Measurements from ENCODE around the gene KLHDC2.
"Not testable (repeated sequence)": the region's sequence is repeated elsewhere in the genome, so short reads cannot be mapped to it uniquely, and the experiment has no call there.

Gene KLHDC2

DNA sequence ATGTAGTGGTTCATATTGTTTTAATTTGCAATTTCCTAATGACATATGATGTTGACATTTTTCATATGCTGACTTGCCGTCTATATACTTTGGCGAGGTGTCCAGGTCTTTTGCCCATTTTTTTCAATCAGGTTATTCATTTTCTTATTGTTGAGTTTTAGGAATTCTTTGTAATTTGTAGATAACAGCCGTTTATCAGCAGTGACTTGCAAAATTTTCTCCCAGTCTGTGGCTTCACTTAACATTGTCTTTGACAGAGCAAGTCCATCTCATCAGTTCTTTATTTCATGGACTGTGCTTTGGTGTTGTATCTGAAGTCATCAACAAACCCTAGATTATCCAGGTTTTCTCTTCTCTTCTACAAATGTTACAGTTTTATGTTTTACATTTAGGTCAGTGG, 12.6 kb upstream of the KLHDC2 start:
- Histone ChIP-seq H3K9me3 (ENCODE audit: control insufficient read depth, low read length) (no peaks in the 10 kb centered on the region), H3K4me1 (ENCODE audit: control insufficient read depth, insufficient read depth, low read length) (no peaks in the 10 kb centered on the region), H3K27ac (ENCODE audit: insufficient read depth, low read depth, low read length, poor library complexity, severe bottlenecking) (no peak overlapping the region), H3K36me3 (ENCODE audit: control insufficient read depth, insufficient read depth, low read length) (no peaks in the 10 kb centered on the region), H3K27me3 (ENCODE audit: control insufficient read depth, insufficient read depth, low read length, poor library complexity, severe bottlenecking) (no peaks in the 10 kb centered on the region), H3K4me3 (ENCODE audit: insufficient read depth, low read depth, low read length) (no peak overlapping the region)
- WGBS, 2 experiments: 100% methylated on average over 3 of the region's 3 CpGs

- H3K36me3 ChIP-seq (ENCODE audit: control insufficient read depth, insufficient read depth, low read length): no peaks in the 10 kb centered on the region
- no peak overlapping the region for H3K27ac ChIP-seq (ENCODE audit: insufficient read depth, low read depth, low read length, poor library complexity, severe bottlenecking)
- H3K4me1 ChIP-seq (ENCODE audit: control insufficient read depth, insufficient read depth, low read length): peaks cover 3% of the 10 kb centered on the region
- 78 to 88% methylated on average over 6 of the region's 6 CpGs for WGBS, 2 experiments
- no peaks in the 10 kb centered on the region for H3K9me3 ChIP-seq (ENCODE audit: control insufficient read depth, low read length)
- H3K27me3 ChIP-seq (ENCODE audit: control insufficient read depth, insufficient read depth, low read length, poor library complexity, severe bottlenecking): no peaks in the 10 kb centered on the region
- H3K4me3 ChIP-seq (ENCODE audit: insufficient read depth, low read depth, low read length): no peak overlapping the region
Measured at GRCh38 chr14:49761839-49762551, 6.0 kb upstream of the KLHDC2 start.

GRCh38 chr14:49766839-49767238, 1.1 kb upstream of the KLHDC2 start:
- Histone ChIP-seq H3K27me3 (ENCODE audit: control insufficient read depth, insufficient read depth, low read length, poor library complexity, severe bottlenecking) (no peaks in the 10 kb centered on the region), H3K4me3 (ENCODE audit: insufficient read depth, low read depth, low read length) (peak overlapping the region; percentile 97), H3K36me3 (ENCODE audit: control insufficient read depth, insufficient read depth, low read length) (no peaks in the 10 kb centered on the region), H3K4me1 (ENCODE audit: control insufficient read depth, insufficient read depth, low read length) (peaks cover 4% of the 10 kb centered on the region), H3K9me3 (ENCODE audit: control insufficient read depth, low read length) (no peaks in the 10 kb centered on the region), H3K27ac (ENCODE audit: insufficient read depth, low read depth, low read length, poor library complexity, severe bottlenecking) (peak overlapping the region; percentile 83)
- 92 to 93% methylated on average over 10 of the region's 10 CpGs for WGBS, 2 experiments

DNA sequence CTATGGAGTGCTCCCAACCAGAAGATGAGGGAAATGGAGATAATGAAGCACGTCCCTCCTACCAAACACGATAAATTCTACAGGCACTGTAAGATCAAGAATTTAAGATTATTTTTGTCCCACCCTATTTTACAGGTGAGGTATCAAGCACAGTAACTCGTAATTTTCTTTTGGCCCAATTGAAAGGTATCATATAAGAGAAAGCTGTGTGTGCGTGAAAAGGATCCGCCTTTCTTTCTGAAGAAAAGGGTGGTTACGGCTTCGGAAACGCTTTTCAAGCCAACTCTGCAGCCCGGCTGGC, 733 bp upstream of the KLHDC2 start:
- Histone ChIP-seq H3K4me3 (ENCODE audit: insufficient read depth, low read depth, low read length) (peak overlapping the region; percentile 97), H3K36me3 (ENCODE audit: control insufficient read depth, insufficient read depth, low read length) (no peaks in the 10 kb centered on the region)

GRCh38 chr14:49768301-49769121, 558 bp downstream of the KLHDC2 start:
- peak overlapping the region; percentile 90 for H3K27ac ChIP-seq (ENCODE audit: insufficient read depth, low read depth, low read length, poor library complexity, severe bottlenecking)
- no peaks in the 10 kb centered on the region for H3K9me3 ChIP-seq (ENCODE audit: control insufficient read depth, low read length)
- H3K4me3 ChIP-seq (ENCODE audit: insufficient read depth, low read depth, low read length): peak overlapping the region; percentile 97
- H3K4me1 ChIP-seq (ENCODE audit: control insufficient read depth, insufficient read depth, low read length): peaks cover 4% of the 10 kb centered on the region
- no peaks in the 10 kb centered on the region for H3K36me3 ChIP-seq (ENCODE audit: control insufficient read depth, insufficient read depth, low read length)
- WGBS, 2 experiments: 0 to 1% methylated on average over 67 of the region's 67 CpGs
- H3K27me3 ChIP-seq (ENCODE audit: control insufficient read depth, insufficient read depth, low read length, poor library complexity, severe bottlenecking): no peaks in the 10 kb centered on the region

More for the DNA sequence above, 733 bp upstream of the KLHDC2 start:
- WGBS, 2 experiments: 3 to 5% methylated on average over 9 of the region's 9 CpGs
- Histone ChIP-seq H3K27ac (ENCODE audit: insufficient read depth, low read depth, low read length, poor library complexity, severe bottlenecking) (peak overlapping the region; percentile 83), H3K9me3 (ENCODE audit: control insufficient read depth, low read length) (no peaks in the 10 kb centered on the region), H3K4me1 (ENCODE audit: control insufficient read depth, insufficient read depth, low read length) (peaks cover 4% of the 10 kb centered on the region), H3K27me3 (ENCODE audit: control insufficient read depth, insufficient read depth, low read length, poor library complexity, severe bottlenecking) (no peaks in the 10 kb centered on the region)

- 68 to 69% methylated on average over 6 of the region's 6 CpGs for WGBS, 2 experiments
- Histone ChIP-seq H3K4me3 (ENCODE audit: insufficient read depth, low read depth, low read length) (peak overlapping the region; percentile 97), H3K27me3 (ENCODE audit: control insufficient read depth, insufficient read depth, low read length, poor library complexity, severe bottlenecking) (no peaks in the 10 kb centered on the region), H3K36me3 (ENCODE audit: control insufficient read depth, insufficient read depth, low read length) (peaks cover 4% of the 10 kb centered on the region), H3K9me3 (ENCODE audit: control insufficient read depth, low read length) (no peaks in the 10 kb centered on the region), H3K4me1 (ENCODE audit: control insufficient read depth, insufficient read depth, low read length) (peaks cover 4% of the 10 kb centered on the region), H3K27ac (ENCODE audit: insufficient read depth, low read depth, low read length, poor library complexity, severe bottlenecking) (no peak overlapping the region)
Measured at GRCh38 chr14:49769171-49769570, 1.2 kb downstream of the KLHDC2 start.

DNA sequence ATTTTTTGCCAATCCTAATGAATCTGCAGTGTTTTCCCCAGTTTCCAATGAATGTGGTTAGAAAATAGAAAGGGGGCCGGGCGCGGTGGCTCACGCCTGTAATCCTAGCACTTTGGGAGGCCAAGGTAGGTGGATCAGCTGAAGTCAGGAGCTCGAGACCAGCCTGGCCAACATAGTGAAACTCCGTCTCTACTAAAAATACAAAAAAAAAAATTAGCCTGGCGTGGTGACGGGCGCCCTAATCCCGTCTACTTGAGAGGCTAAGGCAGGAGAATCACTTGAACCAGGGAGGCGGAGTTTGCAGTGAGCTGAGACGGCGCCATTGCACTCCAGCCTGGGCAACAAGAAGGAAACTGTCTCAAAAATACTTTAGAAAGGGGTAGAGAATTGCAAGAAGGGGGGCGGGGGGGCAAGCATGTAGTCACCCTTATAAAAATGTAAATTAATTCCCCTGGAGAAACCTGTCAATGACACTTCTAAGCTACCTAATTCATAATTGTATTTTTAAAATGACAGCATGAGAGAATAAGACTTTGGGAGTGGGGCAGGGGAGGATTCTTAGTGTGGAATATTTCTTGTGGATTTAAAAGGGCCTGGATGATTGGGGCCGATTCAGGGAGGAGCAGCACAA, 1.7 kb downstream of the KLHDC2 start:
- Histone ChIP-seq H3K36me3 (ENCODE audit: control insufficient read depth, insufficient read depth, low read length) (peaks cover 4% of the 10 kb centered on the region), H3K27me3 (ENCODE audit: control insufficient read depth, insufficient read depth, low read length, poor library complexity, severe bottlenecking) (no peaks in the 10 kb centered on the region), H3K9me3 (ENCODE audit: control insufficient read depth, low read length) (no peaks in the 10 kb centered on the region), H3K4me1 (ENCODE audit: control insufficient read depth, insufficient read depth, low read length) (peaks cover 4% of the 10 kb centered on the region), H3K27ac (ENCODE audit: insufficient read depth, low read depth, low read length, poor library complexity, severe bottlenecking) (no peak overlapping the region), H3K4me3 (ENCODE audit: insufficient read depth, low read depth, low read length) (peak overlapping the region; percentile 97)
- WGBS, 2 experiments: 79 to 83% methylated on average over 14 to 15 of the region's 15 CpGs

DNA sequence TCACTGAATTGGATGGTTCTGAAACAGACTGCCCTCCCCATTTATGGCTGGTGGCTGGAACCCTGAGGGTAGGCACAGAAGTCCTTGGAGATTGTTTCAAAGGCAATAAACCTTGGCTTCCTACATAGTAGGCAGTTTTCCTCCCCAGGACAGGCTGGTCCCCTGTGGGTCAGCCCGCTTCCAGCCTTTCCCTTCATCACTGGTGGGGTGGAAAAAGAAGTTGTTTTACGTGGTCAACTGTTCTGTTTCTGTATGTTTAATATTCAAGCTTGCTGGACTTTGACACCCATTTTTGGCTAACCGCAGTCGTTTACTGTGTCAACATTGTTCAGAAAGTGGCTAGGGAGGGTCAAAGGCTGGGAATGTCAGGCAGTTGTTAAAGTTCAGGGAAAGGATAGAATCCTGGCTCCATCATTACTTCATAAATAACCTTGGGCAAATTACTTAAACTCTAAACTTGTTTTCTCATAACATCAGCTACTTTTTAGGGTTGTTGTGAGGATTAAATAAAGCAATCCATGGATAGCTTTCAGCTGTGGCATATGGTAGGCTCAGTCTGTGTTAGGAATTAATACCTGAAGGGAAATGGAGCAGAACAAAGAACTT, 2.4 kb downstream of the KLHDC2 start:
- Histone ChIP-seq H3K27me3 (ENCODE audit: control insufficient read depth, insufficient read depth, low read length, poor library complexity, severe bottlenecking) (no peaks in the 10 kb centered on the region), H3K9me3 (ENCODE audit: control insufficient read depth, low read length) (no peaks in the 10 kb centered on the region), H3K4me1 (ENCODE audit: control insufficient read depth, insufficient read depth, low read length) (peaks cover 4% of the 10 kb centered on the region), H3K36me3 (ENCODE audit: control insufficient read depth, insufficient read depth, low read length) (peaks cover 4% of the 10 kb centered on the region), H3K4me3 (ENCODE audit: insufficient read depth, low read depth, low read length) (no peak overlapping the region), H3K27ac (ENCODE audit: insufficient read depth, low read depth, low read length, poor library complexity, severe bottlenecking) (no peak overlapping the region)
- WGBS, 2 experiments: 89 to 95% methylated on average over 4 of the region's 4 CpGs

DNA sequence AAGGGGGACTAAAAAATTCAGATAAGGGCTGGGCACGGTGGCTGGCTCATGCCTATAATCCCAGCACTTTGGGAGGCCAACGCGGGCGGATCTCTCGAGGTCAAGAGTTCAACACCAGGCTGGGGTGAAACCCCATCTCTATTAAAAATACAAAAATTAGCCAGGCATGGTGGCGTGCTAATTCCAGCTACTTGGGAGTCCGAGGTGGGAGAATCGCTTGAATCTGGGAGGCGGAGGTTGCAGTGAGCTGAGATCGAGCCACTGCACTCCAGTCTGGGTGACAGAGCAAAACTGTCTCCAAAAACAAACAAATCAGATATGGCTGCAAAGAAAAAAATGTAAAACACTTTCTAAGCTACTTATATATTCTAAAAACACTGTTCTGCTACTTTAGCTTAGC, 3.7 kb downstream of the KLHDC2 start:
- H3K9me3 ChIP-seq (ENCODE audit: control insufficient read depth, low read length); H3K4me1 ChIP-seq (ENCODE audit: control insufficient read depth, insufficient read depth, low read length); H3K4me3 ChIP-seq (ENCODE audit: insufficient read depth, low read depth, low read length); H3K36me3 ChIP-seq (ENCODE audit: control insufficient read depth, insufficient read depth, low read length); H3K27ac ChIP-seq (ENCODE audit: insufficient read depth, low read depth, low read length, poor library complexity, severe bottlenecking); H3K27me3 ChIP-seq (ENCODE audit: control insufficient read depth, insufficient read depth, low read length, poor library complexity, severe bottlenecking): not testable (repeated sequence)
- 93 to 97% methylated on average over 10 of the region's 10 CpGs for WGBS, 2 experiments

DNA sequence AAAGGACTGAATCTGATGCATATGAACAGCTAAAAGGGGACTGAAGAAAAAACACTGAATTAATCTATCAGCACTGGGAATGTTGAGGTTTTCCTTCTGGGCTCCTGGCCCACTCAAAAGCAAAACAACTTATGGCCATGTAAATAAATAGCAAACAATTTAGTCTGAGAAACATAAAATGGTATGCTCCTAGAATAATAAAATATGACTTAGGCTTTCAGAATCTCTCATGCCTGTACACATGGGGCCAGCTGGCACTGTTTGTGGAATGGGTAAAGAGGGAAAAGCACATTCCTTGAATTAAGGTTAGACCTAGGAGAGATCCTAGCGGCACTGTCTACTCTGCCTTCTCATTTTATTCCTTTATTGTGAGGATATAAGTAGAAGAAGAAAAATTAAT, 6.2 kb downstream of the KLHDC2 start:
- H3K27ac ChIP-seq (ENCODE audit: insufficient read depth, low read depth, low read length, poor library complexity, severe bottlenecking): no peak overlapping the region
- WGBS, 2 experiments: 75% methylated on average over 1 of the region's 1 CpG; no CpG with 5 or more reads in 1 of the 2 experiments
- peaks cover 19% of the 10 kb centered on the region for H3K36me3 ChIP-seq (ENCODE audit: control insufficient read depth, insufficient read depth, low read length)
- H3K9me3 ChIP-seq (ENCODE audit: control insufficient read depth, low read length): no peaks in the 10 kb centered on the region
- H3K27me3 ChIP-seq (ENCODE audit: control insufficient read depth, insufficient read depth, low read length, poor library complexity, severe bottlenecking): no peaks in the 10 kb centered on the region
- no peak overlapping the region for H3K4me3 ChIP-seq (ENCODE audit: insufficient read depth, low read depth, low read length)
- no peaks in the 10 kb centered on the region for H3K4me1 ChIP-seq (ENCODE audit: control insufficient read depth, insufficient read depth, low read length)
